Daoy (cell line): Measurements from ENCODE around the gene WDR31. TPM values are rescaled to one million over a fixed set of nuclear protein-coding genes. Genes with fewer than 3 reads are reported as not detected.
"Not testable (repeated sequence)": the region's sequence is repeated elsewhere in the genome, so short reads cannot be mapped to it uniquely, and the experiment has no call there.

Source experiments
- DNase-seq: peaks from one replicate; pipeline ENCODE4 v3.0.0-alpha.2; 2015; ENCODE audit warnings: low read depth
- total RNA-seq: library from RNA; depleted of rRNA; stranded (reverse); fragments of >200 nt; shearing (Covaris generic); gene quantifications from 2 replicates; pipeline ENCODE4 v1.2.3, GENCODE V29; 2014; rRNA removed

Gene WDR31
- total RNA-seq, 1 experiment from 2014 or later = 1.1 TPM

DNA sequence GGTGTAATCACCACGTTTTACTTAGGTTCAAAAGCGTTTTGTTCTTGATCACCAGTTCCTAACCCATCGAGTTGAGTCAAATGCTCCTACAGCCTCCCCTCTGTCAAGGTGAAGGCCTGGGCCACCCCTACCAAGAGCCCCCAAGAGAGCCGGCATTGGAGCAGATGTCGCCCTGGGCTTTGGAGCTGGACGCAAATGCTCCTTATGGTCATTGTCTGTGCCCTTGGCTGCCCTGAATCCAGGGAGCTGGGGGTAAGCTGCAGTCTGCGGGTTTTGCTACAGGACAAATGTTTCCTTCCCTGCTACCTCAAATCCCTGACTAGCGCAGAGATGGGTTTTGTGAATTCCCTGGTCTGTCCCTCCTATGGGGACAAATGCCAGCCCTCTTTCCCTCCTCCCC, 41.8 kb downstream of the WDR31 start:
- DNase-seq = no peak

GRCh38 chr9:113296796-113297558, 43.1 kb downstream of the WDR31 start:
- DNase-seq = no peak

DNA sequence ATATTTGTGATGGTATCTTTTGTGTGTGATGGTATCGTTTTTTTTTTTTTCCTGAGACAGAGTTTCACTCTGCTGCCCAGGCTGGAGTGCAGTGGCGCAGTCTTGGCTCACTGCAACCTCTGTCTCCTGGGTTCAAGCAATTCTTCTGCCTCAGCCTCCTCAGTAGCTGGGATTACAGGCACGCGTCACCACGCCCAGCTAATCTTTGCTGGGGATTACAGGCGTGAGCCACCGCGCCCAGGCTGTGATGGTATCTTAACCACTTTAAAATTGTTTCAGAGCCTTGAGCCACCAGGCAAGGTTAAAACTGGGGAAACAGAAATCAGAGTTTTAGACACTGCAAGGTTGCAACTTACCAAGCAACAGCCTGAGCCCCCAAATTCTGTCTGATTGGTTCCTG, 43.8 kb downstream of the WDR31 start:
- DNase-seq = not testable (repeated sequence)

DNA sequence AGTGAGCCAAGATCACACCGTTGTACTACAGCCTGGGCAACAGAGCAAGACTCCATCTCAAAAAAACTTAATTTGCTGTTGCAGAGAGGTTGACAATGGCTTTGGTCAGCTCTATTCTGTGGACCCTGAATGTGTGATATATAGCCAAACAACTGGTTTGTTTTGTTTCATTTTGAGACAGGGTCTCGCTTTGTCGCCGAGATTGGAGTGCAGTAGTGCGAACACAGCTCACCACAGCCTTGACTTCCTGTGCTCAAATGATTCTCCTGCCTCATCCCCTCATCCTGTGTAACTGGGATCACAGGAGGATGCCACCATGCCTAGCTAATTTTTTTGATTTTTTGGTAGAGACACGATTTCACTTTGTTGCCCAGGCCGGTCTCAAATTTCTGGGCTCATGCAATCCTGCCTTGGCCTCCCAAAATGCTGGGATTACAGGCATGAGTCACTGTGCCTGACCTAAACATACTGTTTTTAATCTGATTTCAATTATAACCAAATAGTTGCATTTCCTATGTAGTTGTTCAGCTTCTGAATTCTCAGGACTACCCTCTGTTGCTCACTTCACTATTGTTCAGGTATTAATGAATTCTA, 46.7 kb downstream of the WDR31 start:
- no peak for DNase-seq

DNA sequence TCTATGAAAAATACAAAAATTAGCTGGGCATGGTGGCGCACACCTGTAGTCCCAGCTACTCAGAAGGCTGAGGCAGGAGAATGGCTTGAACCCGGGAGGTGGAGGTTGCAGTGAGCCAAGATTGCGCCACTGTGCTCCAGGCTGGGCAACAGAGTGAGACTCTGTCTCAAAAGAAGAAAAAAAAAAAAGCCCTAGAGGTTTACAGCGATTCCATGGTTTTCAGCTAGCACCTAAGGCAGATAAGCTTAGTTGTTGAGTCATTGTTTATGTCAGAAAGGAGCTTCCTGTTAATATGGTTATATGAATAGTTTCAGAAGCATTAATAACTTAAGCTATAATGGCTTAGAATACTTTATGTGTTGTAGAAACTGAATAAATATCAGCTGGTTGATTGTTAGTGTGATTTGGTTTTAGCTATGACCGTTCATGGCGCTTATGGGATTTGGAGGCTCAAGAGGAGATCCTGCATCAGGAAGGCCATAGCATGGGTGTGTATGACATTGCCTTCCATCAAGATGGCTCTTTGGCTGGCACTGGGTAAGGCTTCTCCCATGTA, 49.9 kb downstream of the WDR31 start:
- DNase-seq = no peak

DNA sequence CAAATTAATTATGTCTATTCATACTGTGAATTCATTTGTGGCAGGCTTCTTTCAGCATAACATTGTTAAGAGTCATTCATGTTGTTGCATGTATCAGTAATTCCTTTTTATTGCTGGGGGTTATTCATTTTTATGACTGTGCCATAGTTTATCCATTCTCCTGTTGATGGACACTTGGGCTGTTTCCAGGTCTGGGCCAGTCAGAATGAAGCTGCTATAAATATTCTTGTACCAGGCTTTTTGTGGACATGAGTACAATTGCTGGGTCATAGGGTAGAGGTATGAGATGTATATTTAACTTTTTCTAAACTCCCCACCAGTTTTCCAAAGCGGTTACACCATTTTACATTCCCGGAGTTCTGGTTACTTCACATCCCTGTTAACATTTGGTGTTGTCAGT, 51.0 kb downstream of the WDR31 start:
- DNase-seq = no peak

DNA sequence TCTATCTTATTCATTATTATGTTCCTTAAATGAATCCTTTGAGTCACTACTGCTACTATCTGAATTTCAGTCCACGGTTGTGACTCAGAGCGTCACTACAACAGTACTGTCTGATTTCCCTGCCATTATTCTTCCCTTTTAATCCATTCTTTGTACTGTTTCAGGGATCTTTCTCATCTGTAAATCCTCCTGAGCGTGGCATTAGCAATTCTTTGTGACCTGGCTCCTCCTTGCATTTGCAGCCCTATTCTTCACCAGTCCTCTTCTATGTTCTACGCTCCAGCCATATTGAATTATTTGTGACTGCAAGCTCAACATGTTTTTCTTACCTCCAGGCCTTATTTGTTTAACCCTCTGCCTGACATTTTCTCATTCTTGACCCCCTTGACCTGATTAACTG, 58.7 kb downstream of the WDR31 start:
- DNase-seq = no peak

DNA sequence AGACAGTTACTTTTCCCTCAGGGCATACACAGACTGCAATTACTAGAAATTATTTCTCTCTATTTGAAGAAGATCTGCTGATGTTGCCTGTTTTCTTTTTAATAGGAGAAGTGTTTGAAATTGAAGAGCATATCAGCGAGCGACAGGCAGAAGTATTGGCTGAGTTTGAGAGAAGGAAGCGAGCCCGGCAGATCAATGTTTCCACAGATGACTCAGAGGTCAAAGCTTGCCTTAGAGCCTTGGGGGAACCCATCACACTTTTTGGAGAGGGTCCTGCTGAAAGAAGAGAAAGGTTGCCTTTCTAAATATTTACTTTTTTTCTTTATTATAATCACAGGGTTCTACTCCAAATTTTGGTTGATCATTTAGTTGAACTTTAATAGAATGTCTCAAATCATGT, 61.2 kb downstream of the WDR31 start:
- DNase-seq = no peak

DNA sequence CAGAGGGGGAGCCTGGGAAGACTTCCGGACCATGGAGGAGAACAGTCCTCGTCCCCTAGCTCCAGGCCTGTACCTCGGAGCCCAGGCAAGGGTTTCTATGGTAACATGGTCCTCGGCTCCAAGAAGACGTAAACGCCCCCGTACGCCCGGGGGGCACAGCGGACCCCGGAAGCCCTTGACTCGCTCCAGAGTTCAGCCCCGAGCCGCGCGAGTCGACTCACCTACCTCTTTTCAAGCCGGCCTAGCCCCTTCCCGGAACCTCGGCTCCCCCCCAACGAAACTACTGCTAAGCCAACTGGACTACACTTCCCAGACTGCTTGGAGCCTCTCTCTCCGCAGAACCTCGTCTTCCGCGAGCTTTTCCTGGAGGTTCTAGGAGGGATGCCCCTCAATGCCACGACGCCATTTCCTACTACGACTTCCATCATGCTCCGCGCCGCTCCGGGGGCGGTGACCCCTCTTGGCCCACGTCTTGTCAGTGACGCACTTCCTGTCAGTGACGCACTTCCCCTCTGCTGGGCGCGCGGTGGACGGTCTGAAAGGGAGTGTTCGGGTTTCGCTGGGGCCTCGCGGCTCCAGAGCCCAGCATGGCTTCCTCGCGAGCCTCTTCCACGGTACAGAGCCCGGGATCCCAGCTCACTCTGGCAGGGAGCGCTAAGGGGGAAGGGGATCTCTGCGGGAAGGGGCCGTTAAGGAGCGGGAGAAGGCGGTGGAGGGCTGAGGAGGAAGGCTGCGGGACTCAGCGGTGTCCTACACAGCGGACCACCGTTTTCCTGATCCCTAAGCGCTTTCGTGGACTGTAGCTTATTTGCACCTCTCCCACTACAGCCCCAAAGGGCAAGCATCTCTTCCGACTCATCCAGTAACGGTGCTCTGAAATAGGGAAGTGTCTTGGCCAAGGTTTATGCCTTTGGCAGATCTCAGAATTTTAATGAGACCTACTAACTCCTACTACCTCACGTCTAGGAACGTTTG, 64.6 kb downstream of the WDR31 start, which contains the start of the genes CDC26 and PRPF4:
Gene CDC26, minus strand, starts transcription at position 416 of the 975 bp plus-strand sequence. CDS start 3,065 bp downstream, outside the sequence.
Gene PRPF4, plus strand, starts transcription at position 502 of the 975 bp plus-strand sequence. Its CDS starts 86 bp downstream, at position 588.
- DNase-seq = peak; percentile 100

DNA sequence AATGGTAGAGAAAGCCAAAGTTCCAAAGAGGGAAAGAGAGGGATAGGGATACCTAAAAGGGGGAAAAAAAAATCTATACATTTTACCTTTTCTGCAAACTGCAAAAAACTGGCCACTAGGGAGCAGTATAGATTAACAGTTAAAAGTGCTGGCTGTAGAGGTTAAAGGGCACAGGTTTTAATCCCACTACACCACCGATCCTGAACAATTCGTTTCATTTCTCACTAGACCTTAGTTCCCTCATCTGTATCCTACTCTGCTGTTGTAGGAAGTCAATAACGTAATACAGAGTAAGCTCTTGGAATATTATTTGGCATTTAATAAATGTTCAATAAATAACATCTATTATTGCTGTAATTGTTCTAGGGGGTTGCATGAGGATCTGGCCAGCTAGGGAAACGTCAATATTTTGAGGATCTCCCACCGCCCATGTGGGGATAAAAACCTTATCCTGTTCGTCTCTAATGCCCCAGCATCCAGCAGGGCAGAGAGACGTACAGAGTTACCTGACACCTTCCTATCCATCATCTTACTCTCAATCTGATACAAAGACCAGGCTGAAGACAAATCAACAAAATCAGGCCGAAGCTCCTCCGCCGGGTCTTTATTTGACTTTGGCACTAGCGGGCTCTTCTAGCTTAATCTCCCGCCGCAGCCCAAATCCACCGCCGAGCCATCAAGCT, 65.5 kb downstream of the WDR31 start:
- peak; percentile 64 for DNase-seq

DNA sequence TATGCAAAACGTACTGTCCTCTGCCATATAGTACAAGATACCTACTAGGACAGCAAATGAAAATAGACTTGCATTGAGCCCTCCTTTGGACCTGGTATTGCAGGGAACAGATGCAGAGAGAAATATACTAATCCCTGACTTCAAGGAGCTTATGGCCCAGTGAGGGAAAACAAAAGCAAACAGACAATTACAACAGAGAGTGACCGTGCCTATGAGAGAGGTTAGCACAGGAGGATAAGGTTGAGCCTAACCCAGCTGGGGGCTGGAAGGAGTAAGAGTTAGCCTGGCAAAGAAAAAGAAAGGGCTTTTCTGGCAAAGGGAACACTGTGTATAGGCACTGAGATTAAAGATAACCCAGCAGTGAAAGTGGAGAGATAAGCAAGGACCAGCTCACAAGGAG, 70.2 kb downstream of the WDR31 start:
- DNase-seq = no peak

DNA sequence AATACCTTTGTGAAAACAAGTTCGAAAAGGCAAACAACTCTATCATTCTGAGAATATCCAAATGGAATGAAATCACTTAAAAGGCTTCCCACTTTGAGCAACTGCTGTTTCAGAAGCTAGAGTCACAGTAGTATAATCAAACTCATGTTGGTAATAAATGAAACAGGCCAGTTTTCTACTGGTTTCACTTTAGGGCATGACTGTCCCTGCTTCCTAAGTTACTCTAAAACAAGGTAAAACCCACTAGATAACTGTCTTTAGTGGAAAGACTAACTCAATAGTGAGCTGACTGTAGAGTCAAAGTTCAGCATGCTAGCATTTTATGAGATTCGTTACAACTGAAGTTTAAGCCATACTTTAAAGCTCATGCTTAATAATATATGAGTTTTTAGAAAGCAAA, 70.7 kb downstream of the WDR31 start:
- no peak for DNase-seq

- DNase-seq = no peak
These were observed 72.0 kb downstream of the WDR31 start for GRCh38 chr9:113267911-113268566.

GRCh38 chr9:113266174-113266573, 73.9 kb downstream of the WDR31 start:
- DNase-seq = no peak

Other genes with a start within 250 kb of the WDR31 start
- 6.9 and 8.3 TPM in 2 replicates for gene SLC31A2, start 189.3 kb downstream of the WDR31 start, total RNA-seq
- 19.9 and 24.1 TPM in 2 replicates for gene FKBP15, start 119.0 kb downstream of the WDR31 start, total RNA-seq
- gene SLC31A1, start 118.7 kb downstream of the WDR31 start, total RNA-seq = 12.0 and 13.4 TPM in 2 replicates
- 120 and 179 TPM in 2 replicates for gene CDC26, start 64.7 kb downstream of the WDR31 start, total RNA-seq
- gene PRPF4, start 64.6 kb downstream of the WDR31 start, total RNA-seq = 116 and 125 TPM in 2 replicates
- gene RNF183, start 36.9 kb downstream of the WDR31 start, total RNA-seq = not detected in 2 replicates
- not detected in 2 replicates for gene BSPRY, start 9.3 kb upstream of the WDR31 start, total RNA-seq
- 12.5 and 19.9 TPM in 2 replicates for gene HDHD3, start 36.7 kb upstream of the WDR31 start, total RNA-seq
- 7.7 and 13.3 TPM in 2 replicates for gene ALAD, start 61.0 kb upstream of the WDR31 start, total RNA-seq
- 175 and 228 TPM in 2 replicates for gene POLE3, start 70.4 kb upstream of the WDR31 start, total RNA-seq
- gene C9orf43, start 70.5 kb upstream of the WDR31 start, total RNA-seq = 0.54 and 1.4 TPM in 2 replicates
- gene RGS3, start 123.5 kb upstream of the WDR31 start, total RNA-seq = 95.9 and 104 TPM in 2 replicates